NCI-H1105 (cell line): ENCODE data around the gene RAB28.
"Not testable (repeated sequence)": the region's sequence is repeated elsewhere in the genome, so short reads cannot be mapped to it uniquely, and the experiment has no call there.

Experiments
- DNase-seq: peaks from one replicate; lab custom pipeline; 2025; lab: John Stamatoyannopoulos, UW

The RAB28 gene

DNA sequence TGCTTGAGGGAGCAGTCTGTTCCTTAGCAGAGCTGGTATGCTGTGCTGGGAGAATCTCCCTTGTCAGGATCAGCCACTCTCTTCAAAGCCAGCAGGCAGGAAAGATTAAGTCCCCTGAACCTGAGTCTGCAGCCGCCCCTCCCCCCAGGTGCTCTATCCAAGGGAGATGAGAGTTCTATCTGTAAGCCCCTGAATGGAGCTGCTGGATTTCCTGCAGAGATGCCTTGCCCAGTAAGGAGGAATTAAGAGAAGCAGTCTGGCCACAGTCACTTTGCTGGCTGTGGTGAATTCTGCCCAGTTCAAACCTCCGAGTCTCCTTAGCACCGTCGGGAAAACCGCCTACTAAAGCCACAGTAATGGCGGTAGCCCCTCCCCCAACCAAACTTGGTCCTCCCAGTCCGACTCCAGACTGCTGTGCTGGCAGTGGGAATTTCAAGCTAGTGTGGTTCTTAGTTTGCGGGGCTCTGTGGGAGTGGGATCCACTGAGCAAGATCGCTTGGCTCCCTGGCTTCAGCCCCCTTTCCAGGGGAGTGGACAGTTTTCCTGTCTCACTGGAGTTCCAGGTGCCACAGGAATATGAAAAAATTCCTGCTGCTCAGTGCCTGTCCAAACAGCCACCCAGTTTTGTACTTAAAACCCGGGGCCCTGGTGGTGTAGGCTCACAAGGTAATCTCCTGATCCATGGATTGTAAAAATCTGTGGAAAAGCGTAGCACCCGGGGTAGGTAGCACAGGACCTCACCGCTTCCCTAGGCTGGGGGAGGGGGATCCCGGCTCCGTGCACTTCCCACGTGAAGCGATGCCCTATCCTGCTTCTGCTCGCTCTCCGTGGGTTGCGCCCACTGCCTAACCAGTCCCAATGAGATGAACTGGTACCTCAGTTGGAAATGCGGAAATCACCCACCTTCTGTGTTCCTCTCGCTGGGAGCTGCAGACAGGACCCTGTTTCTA lies 38.0 kb downstream of the RAB28 start:
- DNase-seq: no peak

DNA sequence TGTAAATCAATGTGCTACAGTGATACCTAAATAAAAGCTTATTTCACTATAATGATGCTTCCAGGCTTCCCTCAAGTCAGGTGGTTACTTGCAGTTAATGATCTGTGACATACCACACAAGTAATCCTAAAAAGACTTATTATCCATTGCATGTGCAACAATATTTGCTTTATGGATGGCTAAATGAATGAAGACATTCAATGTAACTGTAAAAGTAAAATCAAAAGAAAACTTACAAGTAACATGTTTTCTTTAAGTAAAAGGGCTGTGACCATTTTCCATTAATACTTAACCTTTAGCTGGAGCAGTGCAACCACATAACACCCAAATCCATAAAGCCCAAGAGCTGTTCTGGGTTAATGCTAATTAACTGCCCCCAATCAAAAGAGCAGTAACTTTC lies 42.6 kb downstream of the RAB28 start:
- no peak for DNase-seq

DNA sequence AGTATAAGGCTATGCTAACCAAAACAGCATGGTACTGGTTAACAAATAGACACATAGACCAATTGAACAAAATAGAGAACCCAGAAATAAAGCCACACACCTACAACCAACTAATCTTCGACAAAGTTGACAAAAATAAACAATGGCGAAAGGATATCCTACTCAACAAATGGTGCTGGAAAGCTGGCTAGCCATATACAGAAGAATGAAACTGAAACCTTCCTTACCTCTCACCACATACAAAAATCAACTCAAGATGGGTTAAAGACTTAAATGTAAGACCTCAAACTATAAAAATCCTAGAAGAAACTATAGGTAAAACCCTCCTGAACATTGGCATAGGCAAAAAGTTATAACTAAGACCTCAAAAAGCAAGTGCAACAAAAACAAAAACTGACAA lies 47.2 kb downstream of the RAB28 start:
- no peak for DNase-seq

DNA sequence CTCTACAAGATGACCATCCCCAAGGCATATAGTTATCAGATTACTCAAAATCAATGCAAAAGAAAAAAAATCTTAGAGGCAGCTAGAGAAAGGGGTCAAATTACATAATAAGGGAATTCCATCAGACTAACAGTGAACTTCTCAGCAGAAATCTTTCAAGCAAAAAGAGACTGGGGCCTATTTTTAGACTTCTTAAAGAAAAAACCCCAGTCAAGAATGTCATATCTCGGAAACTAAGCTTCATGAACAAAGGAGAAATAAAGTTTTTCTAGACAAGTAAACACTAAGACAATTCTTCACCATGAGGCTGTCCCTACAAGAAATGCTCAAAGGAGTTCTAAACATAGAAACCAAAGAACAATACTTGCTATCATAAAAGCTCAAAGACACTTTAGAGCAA lies 51.7 kb downstream of the RAB28 start:
- no peak for DNase-seq

- DNase-seq: no peak
These were observed 53.1 kb downstream of the RAB28 start for GRCh38 chr4:13430834-13431568.

DNA sequence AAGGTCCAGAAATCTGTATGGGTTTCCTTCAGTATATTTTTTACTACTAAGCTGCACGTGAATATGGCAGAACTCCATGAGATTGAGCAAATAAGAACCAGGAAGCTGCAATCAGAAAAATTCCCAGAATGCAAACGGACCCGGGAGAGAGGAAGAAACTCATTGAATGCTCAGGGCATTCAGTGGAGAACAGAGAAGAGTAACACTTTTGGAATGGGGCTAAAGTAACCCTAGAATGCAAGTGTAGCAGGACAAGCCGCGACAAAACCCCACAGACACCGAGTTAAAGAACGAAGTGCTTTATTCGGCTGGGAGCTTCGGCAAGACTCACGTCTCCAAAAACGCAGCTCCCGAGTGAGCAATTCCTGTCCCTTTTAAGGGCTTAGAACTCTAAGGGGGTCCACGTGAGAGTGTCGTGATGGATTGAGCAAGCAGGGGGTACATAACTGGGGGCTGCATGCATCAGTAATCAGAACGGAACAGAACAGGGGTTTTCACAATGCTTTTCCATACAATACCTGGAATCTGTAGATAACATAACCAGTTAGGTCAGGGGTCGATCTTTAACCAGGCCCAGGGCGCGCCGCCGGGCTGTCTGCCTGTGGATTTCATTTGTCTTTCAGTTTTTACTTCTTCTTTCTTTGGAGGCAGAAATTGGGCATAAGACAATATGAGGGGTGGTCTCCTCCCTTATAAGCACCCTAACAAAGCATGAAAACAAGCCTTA lies 56.4 kb downstream of the RAB28 start:
- no peak for DNase-seq

- no peak for DNase-seq
These were observed 68.9 kb downstream of the RAB28 start for GRCh38 chr4:13415068-13415785.

DNA sequence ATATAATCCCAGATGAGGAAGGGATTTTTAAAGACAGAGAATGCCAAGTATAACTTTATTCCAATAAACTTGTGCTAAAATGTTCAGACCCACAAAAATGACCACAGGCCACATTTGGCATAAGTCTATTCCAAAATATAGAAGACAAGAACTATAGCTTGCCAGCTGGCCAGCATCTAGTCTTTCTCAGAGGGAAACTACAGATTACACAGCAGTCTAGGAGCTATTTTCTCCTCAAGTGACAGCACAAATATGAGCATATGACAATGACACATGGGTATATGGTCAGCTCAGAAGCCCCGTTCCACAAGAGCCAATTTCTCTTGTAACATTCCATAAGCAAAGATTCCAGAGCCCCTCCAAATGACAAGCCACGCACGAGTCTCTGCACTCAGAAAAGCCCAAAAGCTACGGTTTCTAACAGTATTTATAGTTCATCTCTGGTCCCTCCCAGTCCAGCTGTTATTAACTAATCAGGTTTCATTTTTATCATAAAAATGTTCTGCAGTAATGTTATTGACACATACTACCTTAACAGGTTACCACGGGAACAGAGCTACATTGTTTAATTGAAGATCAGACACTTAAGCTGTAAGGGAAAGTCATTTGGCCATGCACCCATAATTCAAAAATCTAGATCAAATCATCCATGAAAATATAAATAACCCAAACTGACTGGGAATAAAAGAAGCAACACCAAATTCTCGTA lies 70.3 kb downstream of the RAB28 start:
- no peak for DNase-seq

GRCh38 chr4:13411942-13412341 lies 72.2 kb downstream of the RAB28 start:
- no peak for DNase-seq

DNA sequence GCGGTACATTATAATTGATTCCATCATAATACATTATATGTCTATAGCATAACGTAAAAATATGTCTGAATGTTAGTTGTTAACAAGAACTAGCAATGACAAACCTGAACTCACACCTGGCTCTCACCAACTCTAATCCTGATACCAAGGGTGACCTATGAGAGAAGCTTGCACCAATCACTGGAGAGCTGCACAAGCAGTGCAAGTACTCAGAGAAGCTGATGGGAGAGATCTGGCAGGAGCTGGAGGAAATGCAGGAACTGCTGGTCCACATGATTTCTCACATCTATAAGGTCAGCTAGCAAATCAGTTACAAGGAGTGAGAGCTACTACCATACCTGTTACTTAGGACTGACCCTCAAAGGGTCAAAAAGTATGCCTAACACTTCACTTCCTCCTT lies 74.8 kb downstream of the RAB28 start:
- no peak for DNase-seq

DNA sequence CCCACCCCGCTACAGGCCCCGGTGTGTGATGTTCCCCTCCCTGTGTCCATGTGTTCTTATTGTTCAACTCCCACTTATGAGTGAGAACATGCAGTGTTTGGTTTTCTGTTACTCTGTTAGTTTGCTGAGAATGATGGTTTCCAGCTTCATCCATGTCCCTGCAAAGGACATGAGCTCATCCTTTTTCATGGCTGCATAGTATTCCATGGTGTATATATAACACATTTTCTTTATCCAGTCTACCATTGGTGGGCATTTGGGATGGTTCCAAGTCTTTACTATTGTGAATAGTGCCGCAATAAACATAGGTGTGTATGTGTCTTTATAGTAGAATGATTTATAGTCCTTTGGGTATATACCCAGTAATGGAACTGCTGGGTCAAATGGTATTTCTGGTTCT lies 78.0 kb downstream of the RAB28 start:
- DNase-seq: not testable (repeated sequence)

DNA sequence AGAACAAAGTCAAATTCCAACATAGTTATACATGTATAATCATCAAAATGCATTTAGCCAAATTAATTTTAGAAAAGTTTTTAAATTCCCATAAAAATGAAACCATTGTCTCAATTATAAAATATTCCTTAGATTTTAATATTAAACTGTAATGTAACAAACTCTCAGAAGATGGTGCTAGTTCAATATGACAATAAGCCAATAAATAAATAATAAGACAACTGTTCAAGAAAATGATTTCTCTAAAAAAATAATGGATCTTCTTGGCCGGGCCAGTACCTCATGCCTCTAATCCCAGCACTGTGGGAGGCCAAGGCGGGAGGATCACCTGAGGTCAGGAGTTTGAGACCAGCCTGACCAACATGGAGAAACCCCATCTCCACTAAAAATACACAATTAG lies 80.3 kb downstream of the RAB28 start:
- no peak for DNase-seq

GRCh38 chr4:13403326-13403725 lies 80.8 kb downstream of the RAB28 start:
- no peak for DNase-seq

DNA sequence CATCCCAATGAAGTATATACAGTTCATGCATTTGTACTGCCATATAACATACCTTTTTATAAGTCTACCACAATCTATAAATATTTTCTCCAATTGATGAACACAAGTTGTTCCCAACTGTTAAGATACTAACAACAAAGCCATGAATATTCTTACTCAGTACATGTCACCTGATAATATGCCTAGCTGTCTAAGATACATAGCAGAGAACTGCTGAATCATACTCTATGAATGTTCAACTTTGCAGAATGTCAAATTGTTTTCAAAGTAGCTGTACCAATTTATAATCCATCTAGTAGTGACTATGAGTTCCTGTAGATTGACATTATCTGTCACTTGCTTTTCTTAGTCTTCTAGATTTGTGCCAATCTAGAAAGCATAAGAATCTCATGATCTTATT lies 84.9 kb downstream of the RAB28 start:
- no peak for DNase-seq

- no peak for DNase-seq
These were observed 88.0 kb downstream of the RAB28 start for GRCh38 chr4:13396161-13396560.

DNA sequence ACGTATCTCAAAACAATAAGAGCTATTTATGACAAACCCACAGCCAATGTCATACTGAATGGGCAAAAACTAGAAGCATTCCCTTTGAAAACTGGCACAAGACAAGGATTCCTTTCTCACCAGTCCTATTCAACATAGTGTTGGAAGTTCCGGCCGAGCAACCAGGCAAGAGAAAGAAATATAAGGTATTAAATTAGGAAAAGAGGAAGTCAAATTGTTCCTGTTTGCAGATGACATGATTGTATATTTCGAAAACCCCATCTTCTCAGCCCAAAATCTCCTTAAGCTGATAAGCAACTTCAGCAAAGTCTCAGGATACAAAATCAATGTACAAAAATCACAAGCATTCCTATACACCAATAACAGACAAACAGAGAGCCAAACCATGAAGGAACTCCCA lies 94.2 kb downstream of the RAB28 start:
- DNase-seq: not testable (repeated sequence)

GRCh38 chr4:13386405-13387107 lies 97.6 kb downstream of the RAB28 start:
- no peak for DNase-seq

DNA sequence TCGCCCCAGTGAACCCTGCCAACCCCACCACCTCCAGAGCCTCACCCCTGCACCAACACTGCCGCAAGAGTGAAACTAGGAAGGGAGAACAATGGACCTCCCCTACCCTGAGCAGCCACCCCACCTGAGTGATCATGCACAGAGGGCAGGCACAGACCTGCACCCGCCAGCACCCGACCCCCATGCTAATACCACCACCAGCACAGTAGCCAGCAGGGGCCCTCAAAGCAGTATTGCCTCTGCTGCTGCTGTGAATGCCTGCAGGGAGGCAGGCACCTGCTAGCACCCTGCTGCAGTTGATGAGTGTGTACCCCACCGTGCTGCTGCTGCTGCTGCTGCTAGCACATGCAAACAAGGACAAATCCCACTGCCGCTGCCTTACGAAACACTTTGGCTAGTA lies 100.1 kb downstream of the RAB28 start:
- no peak for DNase-seq

DNA sequence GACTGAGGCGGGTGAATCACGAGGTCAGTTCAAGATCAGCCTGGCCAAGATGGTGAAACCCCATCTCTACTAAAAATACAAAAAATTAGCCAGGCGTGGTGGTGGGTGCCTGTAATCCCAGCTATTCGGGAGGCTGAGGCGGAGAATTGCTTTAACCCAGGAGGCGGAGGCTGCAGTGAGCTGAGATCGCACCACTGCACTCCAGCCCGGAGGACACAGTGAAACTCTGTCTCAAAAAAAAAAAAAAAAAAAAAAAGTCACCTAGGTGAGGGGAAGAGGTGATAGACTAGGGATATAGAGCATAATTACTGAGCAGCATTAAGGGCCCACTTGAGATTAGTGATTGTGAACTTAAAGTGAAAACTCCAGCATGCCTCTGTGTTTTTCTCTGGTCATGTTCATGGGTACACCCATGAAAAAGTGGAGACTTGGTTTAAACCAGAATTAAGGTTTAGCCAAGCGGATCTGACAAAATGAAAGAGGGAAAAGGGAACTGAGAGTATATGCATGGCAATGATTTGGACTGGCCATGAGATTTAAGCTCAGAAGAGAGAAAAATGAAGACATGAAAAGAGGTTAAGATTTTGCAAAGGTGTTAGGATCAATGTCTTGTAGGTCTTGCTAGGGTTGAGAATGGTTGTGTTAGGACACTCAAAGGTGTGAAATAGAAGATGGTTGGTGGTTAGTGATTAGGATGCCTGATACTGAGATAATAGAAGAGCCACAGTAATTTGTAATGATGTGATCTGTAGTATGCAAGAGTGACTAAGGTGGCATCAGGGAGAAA lies 105.0 kb downstream of the RAB28 start:
- no peak for DNase-seq

- DNase-seq: no peak
These were observed 113.1 kb downstream of the RAB28 start for GRCh38 chr4:13371048-13371447.
